HL-60 (cell line): Measurements from ENCODE around the gene COMMD8.

Experiments used
- DNase-seq, 2 experiments: peaks; one replicate each; pipeline ENCODE4 v3.0.0-alpha.2; 2010 to 2020; ENCODE audit warnings: low read depth in 1 of 2, low spot score in 1 of 2
- H3K27ac ChIP-seq: fragments of 250-450 bp; sonication (Bioruptor Pico); replicated peaks from 2 replicates; pipeline ENCODE4 v1.5.1; 2020; ENCODE audit warnings: mild to moderate bottlenecking, moderate library complexity
- H3K27me3 ChIP-seq: fragments of 250-450 bp; sonication (Bioruptor Pico); 2 replicates; pipeline ENCODE4 v1.5.1; 2021; ENCODE audit warnings: mild to moderate bottlenecking, moderate library complexity; ENCODE audit not compliant: insufficient read depth, poor library complexity, severe bottlenecking
- H3K4me3 ChIP-seq: replicated peaks from 2 replicates; pipeline ENCODE4 v1.5.1; 2011; ENCODE audit warnings: mild to moderate bottlenecking, control low read depth, low read length; ENCODE audit not compliant: insufficient read depth
- CTCF ChIP-seq: IDR thresholded peaks from one replicate; pipeline ENCODE4 v1.5.1; 2011; ENCODE audit warnings: low read length, control low read depth, inconsistent platforms; ENCODE audit not compliant: insufficient read depth
- GABPA ChIP-seq: IDR thresholded peaks from 2 replicates; pipeline ENCODE4 v1.6.1; 2012; ENCODE audit warnings: low read depth
- POLR2AphosphoS5 ChIP-seq: IDR thresholded peaks from 2 replicates; pipeline ENCODE4 v1.6.1; 2012; ENCODE audit warnings: low read depth
- REST ChIP-seq: IDR thresholded peaks from 2 replicates; pipeline ENCODE4 v1.6.1; 2012; ENCODE audit warnings: low read depth; ENCODE audit not compliant: insufficient replicate concordance
- SPI1 ChIP-seq: IDR thresholded peaks from 2 replicates; pipeline ENCODE4 v1.6.1; 2012; ENCODE audit warnings: low read depth, mild to moderate bottlenecking, borderline replicate concordance

The COMMD8 gene

GRCh38 chr4:47471064-47471463 is 7.6 kb upstream of the COMMD8 start:
- no peak for DNase-seq
- TF ChIP-seq SPI1, result no peak
- H3K27ac ChIP-seq, result no peak overlapping the region
- H3K4me3 ChIP-seq, result no peak overlapping the region
- H3K27me3 ChIP-seq, result no peaks in the 10 kb centered on the region

- Histone ChIP-seq H3K27me3 (no peaks in the 10 kb centered on the region), H3K4me3 (no peak overlapping the region), H3K27ac (no peak overlapping the region)
- TF ChIP-seq GABPA, result no peak
- TF ChIP-seq CTCF, result no peak
- TF ChIP-seq SPI1, result no peak
- TF ChIP-seq REST, result no peak
- TF ChIP-seq POLR2AphosphoS5, result no peak
- DNase-seq, result no peak
Measured at GRCh38 chr4:47469951-47470350, 6.4 kb upstream of the COMMD8 start.

- DNase-seq, result no peak
- H3K27me3 ChIP-seq, result no peaks in the 10 kb centered on the region
Measured at GRCh38 chr4:47468706-47469365, 5.3 kb upstream of the COMMD8 start.

More at GRCh38 chr4:47468706-47469365, 5.3 kb upstream of the COMMD8 start:
- no peak overlapping the region for H3K27ac ChIP-seq
- TF ChIP-seq CTCF, result no peak
- no peak for TF ChIP-seq POLR2AphosphoS5
- no peak for TF ChIP-seq GABPA
- no peak for TF ChIP-seq REST
- H3K4me3 ChIP-seq, result no peak overlapping the region
